Activated naive CD4-positive, alpha-beta T cell treated with anti-CD3 and anti-CD28 coated beads for 36 hours (primary cell): ENCODE data around the gene SNAP25. TPM values are rescaled to one million over a fixed set of nuclear protein-coding genes. Genes with fewer than 3 reads are reported as not detected.
A peak's percentile ranks its signal among the peaks of the same experiment; 100 is the strongest.

Experiments
- CTCF ChIA-PET: fragments of 350-600 bp; sonication (Branson Sonifier 250); formaldehyde crosslinking; loops from one replicate; lab custom pipeline; 2021; ENCODE audit warnings: antibody characterized with exemption; lab: Charles Lee
- DNase-seq: peaks from one replicate; pipeline ENCODE4 v3.0.0-alpha.2; 2020
- H3K27ac Mint-ChIP-seq: one replicate; pipeline ENCODE4 v1.8.0; 2021; ENCODE audit warnings: mild to moderate bottlenecking, mixed read lengths
- H3K27me3 Mint-ChIP-seq: one replicate; pipeline ENCODE4 v1.8.0; 2021; ENCODE audit warnings: low read depth, mixed read lengths
- H3K36me3 Mint-ChIP-seq: one replicate; pipeline ENCODE4 v1.8.0; 2021; ENCODE audit warnings: low read depth, mixed read lengths
- H3K4me1 Mint-ChIP-seq: one replicate; pipeline ENCODE4 v1.8.0; 2021; ENCODE audit warnings: low read depth, mixed read lengths
- H3K4me3 Mint-ChIP-seq: one replicate; pipeline ENCODE4 v1.8.0; 2021; ENCODE audit warnings: mild to moderate bottlenecking, moderate library complexity, mixed read lengths
- H3K9me3 Mint-ChIP-seq: one replicate; pipeline ENCODE4 v1.8.0; 2021; ENCODE audit warnings: mixed read lengths
- intact Hi-C: fragments of 100-400 bp; cut with micrococcal nuclease; formaldehyde crosslinking; loops from one replicate; pipeline ENCODE4 v1.15.1; 2023
- total RNA-seq, 2 experiments: library from RNA; stranded (reverse); gene quantifications; one replicate each; pipeline ENCODE4 v1.2.3, GENCODE V29; 2021

Gene SNAP25
- total RNA-seq, 2 experiments from 2014 or later, result not detected

- Mint-ChIP-seq H3K27me3 (peaks cover 11% of the 10 kb centered on the region), H3K4me1 (peaks cover 2% of the 10 kb centered on the region), H3K36me3 (no peaks in the 10 kb centered on the region), H3K9me3 (no peaks in the 10 kb centered on the region), H3K4me3 (no peak overlapping the region), H3K27ac (no peak overlapping the region)
- DNase-seq, result no peak
- CTCF ChIA-PET, result interaction anchor here (1.0 kb wide), 1 partner anchor 15 kb away, joined by 3 read pairs; no protein-coding TSS in a partner anchor
- intact Hi-C loops, result no loop called here
Measured at GRCh38 chr20:10332656-10333415, 114.2 kb downstream of the SNAP25 start.

GRCh38 chr20:10336959-10337729 is 118.5 kb downstream of the SNAP25 start:
- CTCF ChIA-PET, result interaction anchor here (0.7 kb wide), 1 partner anchor 359 kb away, joined by 4 read pairs; no protein-coding TSS in a partner anchor
- H3K36me3 Mint-ChIP-seq, result no peaks in the 10 kb centered on the region
- H3K27ac Mint-ChIP-seq, result no peak overlapping the region
- peaks cover 7% of the 10 kb centered on the region for H3K4me1 Mint-ChIP-seq
- H3K27me3 Mint-ChIP-seq, result peaks cover 21% of the 10 kb centered on the region
- H3K4me3 Mint-ChIP-seq, result no peak overlapping the region
- intact Hi-C loops, result loop anchor here (1.0 kb wide), 1 partner anchor 14 kb away; no protein-coding TSS in a partner anchor
- DNase-seq, result no peak
- H3K9me3 Mint-ChIP-seq, result no peaks in the 10 kb centered on the region

- no peaks in the 10 kb centered on the region for H3K9me3 Mint-ChIP-seq
- intact Hi-C loops, result no loop called here
- no peak overlapping the region for H3K4me3 Mint-ChIP-seq
- H3K27me3 Mint-ChIP-seq, result peaks cover 21% of the 10 kb centered on the region
- H3K27ac Mint-ChIP-seq, result no peak overlapping the region
- peaks cover 7% of the 10 kb centered on the region for H3K4me1 Mint-ChIP-seq
- DNase-seq, result no peak
- no peaks in the 10 kb centered on the region for H3K36me3 Mint-ChIP-seq
- CTCF ChIA-PET, result interaction anchor here (0.5 kb wide), 1 partner anchor 691 kb away, joined by 3 read pairs; no protein-coding TSS in a partner anchor
Measured at GRCh38 chr20:10338426-10339180, 120.0 kb downstream of the SNAP25 start.

GRCh38 chr20:10339609-10340008 is 121.0 kb downstream of the SNAP25 start:
- peaks cover 7% of the 10 kb centered on the region for H3K4me1 Mint-ChIP-seq
- no peaks in the 10 kb centered on the region for H3K36me3 Mint-ChIP-seq
- H3K27ac Mint-ChIP-seq, result no peak overlapping the region
- CTCF ChIA-PET, result no interaction called here
- DNase-seq, result no peak
- no peak overlapping the region for H3K4me3 Mint-ChIP-seq
- H3K9me3 Mint-ChIP-seq, result no peaks in the 10 kb centered on the region
- H3K27me3 Mint-ChIP-seq, result peaks cover 17% of the 10 kb centered on the region
- intact Hi-C loops, result no loop called here

GRCh38 chr20:10342152-10342551 is 123.5 kb downstream of the SNAP25 start:
- Mint-ChIP-seq H3K4me1 (peaks cover 7% of the 10 kb centered on the region), H3K27ac (no peak overlapping the region), H3K9me3 (no peaks in the 10 kb centered on the region), H3K27me3 (peaks cover 16% of the 10 kb centered on the region), H3K4me3 (no peak overlapping the region), H3K36me3 (no peaks in the 10 kb centered on the region)
- CTCF ChIA-PET, result interaction anchor here (0.6 kb wide), 1 partner anchor 84 kb away, joined by 3 read pairs; no protein-coding TSS in a partner anchor
- no peak for DNase-seq
- intact Hi-C loops, result no loop called here

DNA sequence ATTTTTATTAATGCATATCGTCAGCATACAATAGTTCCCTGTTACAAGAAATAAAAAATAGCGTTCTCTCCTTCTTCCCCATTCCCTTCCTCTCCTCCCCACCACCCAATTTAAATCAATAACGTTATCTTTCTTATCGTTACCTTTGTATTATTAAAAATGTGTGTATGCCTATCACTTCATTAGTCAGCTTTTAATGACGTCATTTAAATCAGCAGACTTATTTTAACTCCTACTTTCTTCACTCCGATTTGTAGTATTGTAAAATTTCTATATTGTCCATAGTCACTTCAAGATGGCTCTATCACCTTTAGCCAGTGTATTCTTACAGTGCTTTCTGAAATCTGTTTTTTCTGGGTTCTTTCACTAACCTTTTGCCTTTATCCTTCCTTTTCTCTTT is 126.3 kb downstream of the SNAP25 start:
- H3K9me3 Mint-ChIP-seq, result no peaks in the 10 kb centered on the region
- intact Hi-C loops, result no loop called here
- no peaks in the 10 kb centered on the region for H3K36me3 Mint-ChIP-seq
- no peak overlapping the region for H3K4me3 Mint-ChIP-seq
- DNase-seq, result no peak
- no peak overlapping the region for H3K27ac Mint-ChIP-seq
- peaks cover 7% of the 10 kb centered on the region for H3K27me3 Mint-ChIP-seq
- no peaks in the 10 kb centered on the region for H3K4me1 Mint-ChIP-seq
- CTCF ChIA-PET, result no interaction called here

- peaks cover 14% of the 10 kb centered on the region for H3K4me1 Mint-ChIP-seq
- CTCF ChIA-PET, result interaction anchor here (0.7 kb wide), 1 partner anchor 10 kb away, joined by 3 read pairs; no protein-coding TSS in a partner anchor
Measured at GRCh38 chr20:10347086-10347880, 128.7 kb downstream of the SNAP25 start.

DNA sequence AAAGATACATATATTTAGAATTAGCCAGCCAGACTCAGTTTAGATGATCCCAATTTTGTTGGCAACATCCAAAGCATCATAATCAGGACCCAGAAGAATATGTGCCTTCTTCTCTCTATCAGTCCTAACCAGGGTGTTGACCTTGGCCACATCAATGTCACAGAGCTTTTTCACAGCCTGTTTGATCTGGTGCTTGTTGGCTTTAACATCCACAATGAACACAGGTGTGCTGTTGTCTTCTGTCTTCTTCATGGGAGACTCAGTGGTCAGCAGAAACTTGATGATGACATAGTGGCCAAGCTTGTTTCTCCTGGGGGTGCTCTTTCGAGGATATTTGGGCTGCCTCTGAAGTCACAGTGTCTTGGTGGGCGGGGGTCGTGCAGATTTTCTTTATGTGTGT is 130.5 kb downstream of the SNAP25 start:
- no peak overlapping the region for H3K4me3 Mint-ChIP-seq
- intact Hi-C loops, result no loop called here

More at GRCh38 chr20:10347086-10347880, 128.7 kb downstream of the SNAP25 start:
- Mint-ChIP-seq H3K9me3 (no peaks in the 10 kb centered on the region), H3K27me3 (peaks cover 5% of the 10 kb centered on the region), H3K27ac (no peak overlapping the region), H3K4me3 (no peak overlapping the region), H3K36me3 (no peaks in the 10 kb centered on the region)
- intact Hi-C loops, result no loop called here
- no peak for DNase-seq

GRCh38 chr20:10350188-10350842 is 131.7 kb downstream of the SNAP25 start:
- H3K36me3 Mint-ChIP-seq, result no peaks in the 10 kb centered on the region
- H3K4me1 Mint-ChIP-seq, result peaks cover 19% of the 10 kb centered on the region
- no peak overlapping the region for H3K4me3 Mint-ChIP-seq
- CTCF ChIA-PET, result interaction anchor here (1.2 kb wide), 1 partner anchor 181 kb away, joined by 5 read pairs; no protein-coding TSS in a partner anchor
- intact Hi-C loops, result loop anchor here (1.0 to 10.0 kb wide), 7 partner anchors 132 to 372 kb away; partner anchors contain the start of genes ANKEF1, JAG1 and SNAP25
- DNase-seq, result no peak
- H3K27ac Mint-ChIP-seq, result peak overlapping the region; percentile 86
- H3K27me3 Mint-ChIP-seq, result no peaks in the 10 kb centered on the region
- no peaks in the 10 kb centered on the region for H3K9me3 Mint-ChIP-seq

More for the DNA sequence above, 130.5 kb downstream of the SNAP25 start:
- CTCF ChIA-PET, result no interaction called here
- Mint-ChIP-seq H3K27me3 (peaks cover 5% of the 10 kb centered on the region), H3K4me1 (peaks cover 19% of the 10 kb centered on the region), H3K9me3 (no peaks in the 10 kb centered on the region), H3K36me3 (no peaks in the 10 kb centered on the region), H3K27ac (no peak overlapping the region)
- DNase-seq, result no peak

GRCh38 chr20:10352934-10353824 is 134.5 kb downstream of the SNAP25 start:
- H3K27me3 Mint-ChIP-seq, result no peaks in the 10 kb centered on the region
- intact Hi-C loops, result loop anchor here (5.0 to 10.0 kb wide), 3 partner anchors 258 to 319 kb away; partner anchors contain the start of genes ANKEF1 and JAG1
- no peak for DNase-seq
- no peaks in the 10 kb centered on the region for H3K9me3 Mint-ChIP-seq
- H3K27ac Mint-ChIP-seq, result no peak overlapping the region
- no peak overlapping the region for H3K4me3 Mint-ChIP-seq
- H3K4me1 Mint-ChIP-seq, result peaks cover 19% of the 10 kb centered on the region
- CTCF ChIA-PET, result interaction anchor here (0.6 to 1.4 kb wide), 3 partner anchors 77 to 1643 kb away, joined by 3 read pairs; no protein-coding TSS in a partner anchor
- no peaks in the 10 kb centered on the region for H3K36me3 Mint-ChIP-seq
